HUDEP-2 (cell line): ENCODE measurements around the gene CTSO.

Source experiments
- DNase-seq, 76 experiments: peaks; one replicate each; lab custom pipeline; 2025; ENCODE audit not compliant: unreplicated experiment in 76 of 76; lab: John Stamatoyannopoulos, UW

Gene CTSO

GRCh38 chr4:155875878-155876277, 77.8 kb downstream of the CTSO start:
- DNase-seq, result no peak
